NOMO-1 treated with DMSO at 0.1 percent for 48 hours (cell line): Measurements from ENCODE around the gene CACNA1A.
"Not testable (repeated sequence)": the region's sequence is repeated elsewhere in the genome, so short reads cannot be mapped to it uniquely, and the experiment has no call there.

Source experiments
- DNase-seq: peaks from one replicate; lab custom pipeline; 2025; ENCODE audit not compliant: unreplicated experiment; lab: John Stamatoyannopoulos, UW

CACNA1A gene

DNA sequence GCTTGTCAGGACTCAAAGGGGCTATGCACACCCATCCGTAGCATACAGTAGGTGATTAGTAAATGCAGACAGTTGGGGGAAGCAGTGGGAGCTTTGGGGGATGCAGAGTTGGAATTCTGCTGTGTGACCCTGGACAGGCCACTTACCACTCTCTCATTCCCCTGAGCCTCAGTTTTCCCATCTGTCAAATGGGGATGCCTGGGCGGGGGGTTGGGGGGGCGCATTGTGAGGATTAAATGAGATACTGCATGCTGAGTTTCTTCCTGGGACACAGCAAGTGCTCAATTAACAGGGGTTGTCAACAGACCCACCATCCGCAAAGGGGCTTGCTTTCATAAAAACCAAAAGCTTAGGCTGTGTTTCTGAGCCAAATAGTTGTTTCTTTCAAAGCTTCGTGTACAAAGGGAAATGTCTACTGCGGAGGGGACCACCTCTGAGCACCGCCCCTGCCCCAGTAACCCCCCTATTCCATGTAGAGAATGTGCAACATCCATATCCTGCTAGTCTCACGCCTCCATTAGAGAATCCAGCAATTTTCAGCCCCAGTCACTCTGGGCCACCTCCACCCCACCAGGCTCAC, 223.7 kb downstream of the CACNA1A start:
- no peak for DNase-seq

DNA sequence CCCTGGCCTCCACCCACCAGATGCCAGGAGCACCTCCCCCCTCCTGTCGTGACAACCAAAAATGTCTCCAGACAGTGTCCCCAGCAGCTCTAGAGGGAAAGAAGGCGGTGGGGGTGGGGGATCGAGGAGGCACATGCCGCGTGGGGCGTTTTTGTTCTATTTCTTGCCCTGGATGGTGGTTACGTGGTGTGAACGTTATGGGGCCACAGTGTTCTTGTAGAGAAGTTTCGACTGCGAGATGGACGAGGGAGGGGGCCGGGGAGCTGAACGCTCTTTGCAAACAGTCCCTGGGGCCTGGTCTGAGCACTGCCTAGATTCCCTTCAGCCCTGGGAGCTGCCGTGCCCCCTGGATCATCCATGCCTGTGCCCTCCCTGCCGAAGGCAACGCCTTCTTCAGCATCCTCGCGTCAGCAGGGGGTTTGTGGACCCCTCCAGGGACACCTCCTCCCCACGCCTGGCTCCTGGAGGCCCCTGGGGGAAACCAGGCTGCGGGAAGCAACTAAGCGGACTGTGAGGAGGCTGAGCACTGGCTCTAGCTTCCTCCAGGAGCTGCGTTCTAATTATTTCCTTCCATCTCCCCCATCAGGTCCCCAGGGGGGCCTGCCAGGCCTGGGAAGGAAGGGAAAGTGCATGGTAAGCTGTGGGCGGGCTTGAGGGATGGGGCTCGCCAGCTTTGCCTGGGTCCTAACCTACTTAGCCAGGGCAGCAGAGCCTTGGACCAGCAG, 224.6 kb downstream of the CACNA1A start:
- no peak for DNase-seq

DNA sequence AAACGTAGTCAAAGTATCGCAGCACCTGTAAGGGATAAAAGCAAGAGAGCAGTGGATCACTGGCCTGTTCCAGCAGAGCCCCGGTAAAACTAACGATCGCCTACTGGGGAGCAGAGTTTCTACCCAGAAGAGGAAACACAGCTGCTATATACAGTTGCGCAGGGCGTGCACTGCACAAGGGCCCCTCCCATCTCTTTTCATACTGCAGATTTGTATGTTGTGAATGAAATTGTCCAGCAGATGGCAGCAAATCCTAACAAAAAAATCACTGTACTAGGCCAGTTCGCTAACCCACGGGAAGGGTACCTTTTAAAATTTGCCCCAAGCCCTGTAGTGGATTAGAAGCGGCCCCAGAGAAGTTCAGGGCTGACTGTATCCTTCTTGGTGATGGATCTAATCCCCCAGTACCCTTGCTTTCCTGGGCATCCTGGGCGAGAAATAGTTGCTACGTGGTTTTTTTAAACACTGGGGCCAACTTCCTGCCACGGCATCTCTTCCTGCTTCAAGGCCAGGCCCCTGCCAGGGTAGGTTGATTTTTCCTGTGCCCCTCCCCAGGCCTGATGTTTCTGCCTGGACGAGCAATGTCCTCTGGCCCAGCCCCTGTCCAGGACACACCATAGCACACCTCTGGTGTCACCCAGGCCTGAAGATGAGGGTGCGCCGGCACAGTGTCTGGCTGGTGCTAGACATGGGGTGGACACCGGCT, 229.0 kb downstream of the CACNA1A start:
- peak; percentile 70 for DNase-seq

DNA sequence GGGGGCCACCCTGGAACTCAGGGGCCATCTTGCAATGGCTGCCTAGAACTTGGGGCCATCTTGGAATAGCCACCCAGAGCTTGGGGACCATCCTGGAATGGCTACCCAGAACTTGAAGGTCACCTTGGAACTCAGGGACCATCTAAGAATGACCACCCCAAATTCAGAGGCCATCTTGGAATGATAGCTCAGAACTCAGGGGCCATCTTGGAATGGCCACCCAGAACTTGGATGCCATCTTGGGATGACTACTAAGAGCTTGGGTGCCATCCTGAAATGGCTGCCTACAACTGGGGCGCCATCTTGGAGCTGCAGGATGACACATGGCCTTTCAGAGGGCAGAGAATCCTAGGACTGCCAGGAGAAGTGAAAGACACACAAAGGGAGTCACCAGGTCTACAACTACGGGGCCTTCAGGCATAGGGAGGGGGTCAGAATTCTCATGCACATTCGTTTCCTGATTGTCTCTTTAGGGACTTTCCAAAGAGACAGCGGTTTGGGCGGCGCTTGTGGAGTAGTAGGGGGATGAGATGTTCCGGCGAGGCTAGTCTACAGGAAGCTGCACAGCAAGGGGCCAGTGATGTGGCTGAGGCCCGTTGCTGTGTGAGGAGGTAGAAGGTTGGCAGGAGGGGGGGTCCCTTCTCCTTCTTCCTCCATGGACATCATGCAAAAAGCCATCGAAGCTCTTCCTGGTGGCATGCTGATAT, 231.1 kb downstream of the CACNA1A start:
- DNase-seq = no peak

DNA sequence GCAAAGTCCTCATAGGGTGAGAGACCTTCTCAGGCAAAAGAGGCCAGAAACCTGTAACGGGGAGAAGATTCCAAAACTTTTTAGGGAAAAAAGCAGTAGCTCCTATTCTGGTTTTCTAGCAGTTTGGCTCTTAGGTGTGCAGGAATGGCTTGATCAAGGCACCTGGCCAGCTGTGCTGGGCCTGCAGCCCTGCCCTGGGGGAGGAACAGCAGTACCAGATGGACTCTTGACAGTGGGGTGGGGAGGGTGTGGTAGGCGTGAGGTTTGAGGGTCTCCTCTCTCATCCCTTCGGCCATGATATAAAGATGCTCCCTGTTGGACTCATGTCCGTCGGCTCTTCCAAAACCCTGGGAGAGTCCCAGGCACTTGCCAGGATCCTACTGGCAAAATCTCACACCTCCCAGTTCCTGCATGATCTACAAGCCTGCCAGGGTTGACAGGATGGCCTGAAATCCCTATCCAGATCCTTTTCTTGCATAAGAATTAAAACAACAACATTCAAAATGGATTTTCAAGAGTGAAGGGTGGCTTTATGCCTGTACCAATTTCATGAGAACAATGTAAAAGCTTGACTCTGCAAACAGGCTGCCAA, 235.7 kb downstream of the CACNA1A start:
- DNase-seq = no peak

DNA sequence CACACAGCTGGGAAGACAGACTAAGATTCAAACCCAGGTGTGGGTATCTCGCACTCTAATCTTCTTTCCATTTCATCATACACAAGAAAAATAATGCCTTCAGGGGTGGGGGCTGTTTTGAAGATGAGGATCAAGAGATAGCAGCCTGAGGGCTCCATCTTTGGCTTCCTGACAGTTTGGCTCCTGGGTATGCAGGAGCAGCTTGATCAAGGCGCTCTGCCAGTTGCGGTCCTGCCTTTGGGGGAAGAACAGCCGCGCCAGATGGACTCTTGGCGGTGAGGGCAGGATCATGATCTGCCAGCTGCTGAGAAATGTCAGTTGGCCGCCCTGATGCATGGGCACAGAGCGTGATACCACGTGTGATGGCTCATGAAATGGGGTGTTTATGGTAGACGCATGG, 236.9 kb downstream of the CACNA1A start:
- no peak for DNase-seq

DNA sequence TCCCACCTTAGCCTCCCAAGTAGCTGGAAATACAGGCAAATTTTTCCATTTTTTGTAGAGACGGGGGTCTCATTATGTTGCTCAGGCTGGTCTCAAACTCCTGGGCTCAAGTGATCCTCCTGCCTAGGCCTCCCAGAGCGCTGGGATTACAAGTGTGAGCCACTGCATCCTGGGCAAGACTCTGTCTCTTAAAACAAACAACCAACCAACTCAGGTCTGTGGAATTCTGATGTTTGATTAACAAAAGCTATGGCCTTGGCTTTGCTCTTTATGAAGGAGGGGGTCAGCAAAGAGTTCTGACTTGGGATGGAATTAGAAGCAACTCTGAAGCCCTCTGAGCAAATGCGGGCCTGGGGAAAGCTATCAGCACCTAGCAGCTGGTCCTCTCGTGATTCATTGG, 238.4 kb downstream of the CACNA1A start:
- DNase-seq = no peak

DNA sequence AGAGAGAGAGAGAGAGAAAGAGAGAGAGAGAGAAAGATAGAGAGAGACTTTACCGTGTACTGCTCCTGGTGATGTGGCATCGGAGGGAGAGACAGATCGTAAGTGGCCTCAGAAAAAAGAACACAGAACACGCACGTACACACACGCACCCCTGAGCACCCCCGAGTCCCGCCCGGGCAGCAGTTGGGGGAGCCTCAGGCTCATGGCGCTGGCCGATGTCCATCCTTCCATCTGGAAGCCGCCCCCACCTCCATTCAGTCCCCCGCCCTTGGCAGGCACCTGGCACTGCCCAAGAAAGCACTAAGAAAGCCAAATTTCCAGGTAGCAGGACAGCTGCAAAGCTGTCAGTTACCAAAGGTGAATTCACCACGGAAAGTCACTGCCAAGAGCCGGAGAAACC, 239.1 kb downstream of the CACNA1A start:
- no peak for DNase-seq

DNA sequence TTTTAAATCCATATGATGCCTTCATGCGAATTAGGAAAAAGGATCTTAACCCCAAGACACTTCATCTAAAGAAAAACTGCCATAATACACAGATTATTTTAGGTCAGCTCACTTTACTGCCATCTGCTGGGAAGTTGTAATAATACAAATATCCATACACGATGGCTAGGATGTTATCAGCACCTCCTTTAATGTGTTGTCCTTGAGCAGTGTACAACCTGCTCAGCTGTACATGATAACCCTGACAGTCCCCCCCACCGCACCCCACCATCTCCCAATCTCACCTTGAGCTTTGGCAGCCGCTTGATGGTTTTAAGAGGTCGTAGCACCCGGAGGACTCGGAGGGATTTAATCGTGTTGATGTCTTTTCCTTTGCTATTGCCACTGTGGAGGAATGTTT, 243.8 kb downstream of the CACNA1A start:
- DNase-seq = peak; percentile 61

DNA sequence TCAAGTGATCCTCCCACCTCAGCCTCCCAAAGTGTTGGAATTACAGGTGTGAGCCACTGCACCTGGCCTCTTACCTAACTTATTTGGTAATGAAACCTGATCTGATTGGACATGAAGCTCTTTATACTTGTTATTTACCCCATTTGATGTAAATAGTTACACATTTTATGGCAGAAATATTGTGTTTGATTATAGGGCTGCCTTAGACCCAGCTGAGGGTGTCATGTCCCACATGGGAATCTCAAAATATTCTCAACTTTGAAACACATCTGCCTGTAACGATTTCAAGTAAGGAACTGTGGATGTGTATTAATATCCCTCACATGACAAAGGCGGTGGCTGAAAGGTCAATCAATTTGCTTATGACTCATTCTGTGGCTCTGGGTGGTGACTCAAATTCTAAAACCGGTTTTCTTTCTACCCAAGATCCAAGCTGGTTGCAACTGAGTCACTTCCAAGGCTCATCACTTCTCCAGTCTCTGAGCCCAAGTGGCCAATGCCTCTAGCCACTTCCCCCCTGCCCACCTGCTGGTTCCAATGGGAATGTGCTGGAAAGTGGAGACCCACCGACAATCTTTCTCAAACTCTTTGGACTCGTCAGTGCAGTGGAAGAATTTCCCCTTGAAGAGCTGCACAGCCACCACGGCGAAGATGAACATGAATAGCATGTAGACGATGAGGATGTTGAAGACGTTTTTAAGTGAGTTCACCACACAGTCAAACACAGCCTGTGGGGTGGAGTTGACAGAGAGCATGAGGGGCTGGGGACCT, 245.2 kb downstream of the CACNA1A start:
- peak; percentile 90 for DNase-seq

DNA sequence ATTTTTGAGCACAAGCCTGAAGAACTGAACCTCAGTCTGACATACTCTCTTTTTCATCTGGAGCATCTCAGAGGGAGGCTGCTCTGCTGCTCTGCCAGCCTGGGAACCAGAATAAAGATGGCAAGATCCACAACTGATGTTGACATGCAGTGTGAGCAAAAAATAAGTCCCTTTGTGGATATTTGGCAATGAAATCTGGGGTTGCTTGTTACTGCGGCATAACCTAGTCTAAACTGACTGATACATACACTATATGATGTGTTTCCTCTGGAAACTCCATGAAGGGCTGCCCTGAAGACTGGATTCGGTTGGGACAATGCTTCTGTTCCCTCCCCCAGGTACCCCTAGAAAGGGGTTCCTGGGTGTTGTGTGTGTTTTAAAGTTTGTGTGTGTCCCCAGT, 249.4 kb downstream of the CACNA1A start:
- DNase-seq = no peak

DNA sequence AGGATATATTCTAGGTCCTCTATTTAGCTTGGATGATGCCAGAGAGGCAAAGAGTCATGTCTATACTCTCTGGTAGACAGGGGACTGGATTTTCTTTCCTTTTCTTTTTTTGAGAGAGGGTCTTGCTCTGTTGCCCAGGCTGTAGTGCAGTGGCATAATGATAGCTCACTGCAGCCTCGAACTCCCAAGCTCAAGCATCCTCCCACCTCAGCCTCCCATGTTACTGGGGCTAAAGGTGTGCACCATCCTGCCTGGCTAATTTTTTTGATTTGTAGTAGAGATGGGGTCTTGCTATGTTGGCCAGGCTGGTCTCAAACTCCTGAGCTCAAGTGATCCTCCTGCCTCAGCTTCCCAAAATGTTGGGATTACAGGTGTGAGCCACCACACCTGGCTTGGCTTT, 249.9 kb downstream of the CACNA1A start:
- DNase-seq = not testable (repeated sequence)

DNA sequence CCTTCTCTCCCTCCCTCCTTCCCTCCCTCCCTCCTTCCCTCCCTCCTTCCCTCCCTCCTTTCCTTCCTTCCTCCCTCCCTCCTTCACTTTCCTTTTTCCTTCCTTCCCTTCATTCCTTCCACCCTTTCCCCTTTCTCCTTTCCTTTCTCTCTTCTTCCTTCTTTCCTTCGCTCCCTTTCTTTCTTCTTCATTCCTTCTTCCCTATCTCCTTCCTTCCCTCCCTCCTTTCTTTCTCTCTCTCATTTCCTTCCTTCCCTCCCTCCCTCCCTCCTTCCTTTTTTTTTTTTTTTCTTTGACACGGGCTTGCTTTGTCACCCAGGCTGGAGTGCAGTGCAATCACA, 250.6 kb downstream of the CACNA1A start:
- no peak for DNase-seq

DNA sequence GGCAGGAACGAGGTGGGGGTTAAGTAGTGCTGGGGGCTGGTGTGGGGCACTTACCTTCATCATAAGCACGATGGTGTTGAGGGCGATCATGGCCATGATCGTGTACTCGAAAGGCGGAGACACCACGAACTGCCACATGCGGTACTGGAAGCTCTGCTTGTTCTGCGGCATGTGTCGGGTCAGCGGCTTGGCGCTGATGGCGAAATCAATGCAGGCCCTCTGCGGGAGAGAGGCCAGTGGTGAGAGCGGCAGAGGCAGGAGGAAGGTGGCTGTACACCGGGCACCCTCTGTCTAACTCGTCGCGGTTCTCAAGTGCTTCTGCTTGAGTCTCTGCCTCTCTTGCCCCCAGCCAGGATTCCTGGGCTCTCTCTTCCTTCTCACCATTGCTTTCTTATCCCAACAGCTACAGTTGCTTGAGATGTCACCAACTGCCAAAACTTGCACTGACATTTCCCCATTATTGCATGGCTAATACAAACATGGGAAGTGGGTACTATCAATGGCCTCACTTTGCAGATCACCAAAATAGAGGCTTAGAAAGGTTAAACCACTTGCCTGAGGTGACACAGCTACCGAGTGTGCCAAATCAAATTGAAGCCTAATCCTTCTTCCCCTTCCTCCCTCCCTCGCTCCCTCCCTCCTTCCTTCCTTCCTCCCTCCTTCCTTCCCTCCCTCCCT, 251.1 kb downstream of the CACNA1A start:
- peak; percentile 72 for DNase-seq

DNA sequence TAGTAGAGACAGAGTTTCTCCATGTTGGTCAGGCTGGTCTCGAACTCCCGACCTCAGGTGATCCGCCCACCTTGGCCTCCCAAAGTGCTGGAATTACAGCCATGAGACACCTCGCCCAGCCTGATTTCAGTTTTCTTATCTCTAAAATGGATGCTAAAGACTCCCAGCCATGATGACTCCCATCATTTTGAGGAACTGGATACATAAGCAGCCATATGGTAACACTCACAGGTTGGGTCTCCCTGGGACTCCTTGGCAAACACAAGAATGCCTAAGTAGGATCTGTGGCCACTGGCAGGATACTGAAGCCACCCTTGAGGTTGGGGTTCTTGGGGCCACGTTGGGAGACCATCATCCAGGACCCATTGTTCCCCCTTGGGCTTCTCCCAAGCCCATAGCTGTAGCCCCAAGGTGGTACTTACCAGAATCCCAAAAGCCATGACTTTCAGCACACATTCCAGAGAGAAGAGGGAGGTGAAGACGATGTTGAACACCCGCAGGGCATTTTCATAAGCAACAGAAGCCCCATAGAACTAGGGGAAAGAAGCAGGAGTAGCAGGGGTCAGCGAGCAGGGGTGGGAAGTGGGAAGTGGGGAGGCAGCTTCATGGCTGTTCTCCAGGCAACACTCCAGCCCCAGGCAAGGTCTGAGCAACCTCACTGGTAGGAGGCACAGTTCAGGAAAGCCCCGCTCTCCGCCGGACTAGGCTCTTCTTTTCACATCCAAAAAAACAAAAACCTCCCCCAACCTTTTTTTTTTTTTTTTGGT, 253.5 kb downstream of the CACNA1A start:
- DNase-seq = no peak

DNA sequence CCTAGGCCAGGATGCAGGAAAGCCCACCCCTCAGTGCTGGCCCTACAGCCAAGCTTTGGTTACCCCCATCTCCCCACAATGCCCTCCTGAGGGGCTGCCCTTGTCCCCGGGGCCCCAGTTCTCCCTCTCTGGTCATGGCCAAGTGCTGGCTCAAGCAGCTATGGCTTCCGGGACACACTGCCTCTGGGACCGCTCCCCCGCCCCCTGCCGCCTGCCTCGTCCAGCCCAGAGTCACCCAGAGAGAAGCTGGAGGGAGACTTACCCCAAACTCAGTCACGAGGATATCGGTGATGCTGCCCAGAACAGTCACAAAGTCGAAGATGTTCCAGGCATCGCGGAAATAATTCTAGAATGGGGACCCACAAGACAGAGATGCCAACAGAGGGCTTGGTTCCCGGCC, 261.4 kb downstream of the CACNA1A start:
- DNase-seq = no peak

DNA sequence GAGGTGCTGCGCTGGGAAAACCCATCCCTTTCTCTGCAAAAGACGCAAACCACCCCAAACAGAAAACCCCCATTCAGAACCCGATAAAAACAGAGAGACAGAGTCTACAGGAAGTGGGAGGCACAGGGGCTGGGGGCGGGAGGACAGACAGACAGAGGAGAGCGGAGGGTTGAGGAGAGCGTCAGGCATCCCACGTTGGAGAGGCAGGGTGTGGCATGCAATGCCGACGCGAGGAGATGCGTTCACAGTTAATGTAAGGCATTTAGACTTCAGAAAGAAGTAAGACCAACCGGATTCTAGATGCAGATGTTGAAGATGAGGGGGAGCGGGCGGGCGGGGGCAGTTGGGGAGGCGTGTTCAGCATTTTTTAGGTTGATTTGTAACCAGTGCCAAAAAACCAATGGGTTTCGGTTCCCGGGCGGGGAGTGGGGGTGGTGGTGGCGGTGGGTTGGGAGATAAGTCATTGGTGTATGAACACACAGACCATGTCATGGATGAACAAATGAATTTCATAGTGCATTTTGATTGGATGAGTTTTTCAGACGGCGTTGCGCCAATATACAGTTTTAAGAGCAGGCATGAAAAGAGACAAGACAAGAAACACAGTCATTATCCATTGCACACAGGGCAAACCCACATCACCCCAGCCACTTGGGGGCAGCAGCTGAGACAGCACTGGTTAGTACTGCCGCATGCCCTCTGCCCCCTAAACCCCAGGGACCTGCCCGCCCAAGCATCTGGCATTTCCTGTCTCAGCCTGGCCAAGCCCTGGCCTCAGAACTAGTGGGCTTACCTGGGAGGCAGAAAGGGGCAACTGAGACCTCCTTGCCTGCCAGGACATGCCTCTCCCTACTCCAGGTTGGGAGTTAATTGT, 264.8 kb downstream of the CACNA1A start:
- DNase-seq = peak; percentile 55

DNA sequence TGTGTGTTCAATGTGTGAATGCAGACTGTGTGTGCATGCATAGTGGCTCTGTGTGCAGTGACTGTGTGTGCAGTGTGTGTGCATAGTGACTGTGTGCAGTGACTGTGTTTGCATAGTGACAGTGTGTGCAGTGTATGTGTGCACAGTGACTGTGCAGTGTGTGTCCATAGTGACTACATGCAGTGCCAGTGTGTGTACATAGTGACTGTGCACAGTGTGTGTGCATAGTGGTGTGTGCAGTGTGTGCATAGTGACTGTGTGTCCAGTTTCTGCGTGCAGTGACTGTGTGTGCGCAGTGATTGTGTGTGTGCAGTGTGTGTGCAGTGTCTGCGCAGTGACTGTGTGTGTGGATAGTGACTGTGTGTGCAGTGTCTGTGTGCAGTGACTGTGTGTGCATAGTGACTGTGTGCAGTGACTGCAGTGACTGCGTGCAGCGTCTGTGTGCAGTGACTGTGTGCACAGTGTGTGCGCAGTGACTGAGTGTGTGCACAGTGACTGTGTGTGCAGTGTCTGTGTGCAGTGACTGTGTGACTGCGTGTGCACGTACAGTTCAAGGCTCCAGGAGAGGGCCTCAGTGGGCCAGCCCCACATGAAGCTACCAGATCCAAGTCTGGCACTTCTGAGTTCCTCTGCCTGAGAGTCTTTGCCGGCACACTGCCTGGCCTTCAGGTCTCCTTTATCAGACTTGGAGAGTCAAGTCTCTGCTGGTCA, 265.8 kb downstream of the CACNA1A start:
- DNase-seq = no peak
